ENCODE data around the gene SDHB.

DNA sequence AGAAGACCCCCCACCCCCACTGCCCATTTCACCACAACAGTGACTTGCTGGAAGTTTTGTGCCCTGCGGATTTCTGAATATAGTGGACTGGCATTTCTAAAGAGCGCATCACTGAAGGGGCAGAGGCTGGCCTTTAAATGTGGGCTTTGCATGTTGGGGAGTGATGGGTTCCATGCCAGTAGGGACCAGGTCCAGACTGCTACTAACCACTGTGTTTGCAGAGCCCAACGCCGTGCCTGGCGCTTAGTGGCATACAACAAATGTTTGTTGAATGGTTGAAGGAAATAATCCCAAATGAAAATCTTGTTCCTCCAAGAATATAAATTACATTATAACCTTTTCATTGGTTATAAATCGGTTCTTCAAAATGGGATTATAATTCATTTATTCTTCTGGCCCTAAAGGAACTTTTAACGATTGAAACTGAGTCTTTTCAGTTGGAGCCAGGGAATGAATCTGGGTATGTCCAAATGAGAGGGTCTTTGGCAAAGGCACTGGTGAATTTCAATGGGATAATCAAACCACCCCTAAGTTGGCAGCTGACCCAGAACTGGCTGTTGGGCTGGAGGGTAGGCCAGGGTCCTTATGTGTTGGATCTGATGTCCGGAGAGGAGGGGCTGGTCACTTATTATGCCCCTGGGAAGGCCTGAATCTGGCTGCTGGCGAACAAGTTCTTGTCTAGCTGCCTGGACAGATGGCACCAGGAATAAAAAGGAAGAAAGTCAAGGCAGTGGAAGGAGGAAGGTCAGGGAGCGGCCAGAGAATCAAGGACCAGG, 13.8 kb upstream of the SDHB start:
- TF ChIP-seq, protein P1, sequence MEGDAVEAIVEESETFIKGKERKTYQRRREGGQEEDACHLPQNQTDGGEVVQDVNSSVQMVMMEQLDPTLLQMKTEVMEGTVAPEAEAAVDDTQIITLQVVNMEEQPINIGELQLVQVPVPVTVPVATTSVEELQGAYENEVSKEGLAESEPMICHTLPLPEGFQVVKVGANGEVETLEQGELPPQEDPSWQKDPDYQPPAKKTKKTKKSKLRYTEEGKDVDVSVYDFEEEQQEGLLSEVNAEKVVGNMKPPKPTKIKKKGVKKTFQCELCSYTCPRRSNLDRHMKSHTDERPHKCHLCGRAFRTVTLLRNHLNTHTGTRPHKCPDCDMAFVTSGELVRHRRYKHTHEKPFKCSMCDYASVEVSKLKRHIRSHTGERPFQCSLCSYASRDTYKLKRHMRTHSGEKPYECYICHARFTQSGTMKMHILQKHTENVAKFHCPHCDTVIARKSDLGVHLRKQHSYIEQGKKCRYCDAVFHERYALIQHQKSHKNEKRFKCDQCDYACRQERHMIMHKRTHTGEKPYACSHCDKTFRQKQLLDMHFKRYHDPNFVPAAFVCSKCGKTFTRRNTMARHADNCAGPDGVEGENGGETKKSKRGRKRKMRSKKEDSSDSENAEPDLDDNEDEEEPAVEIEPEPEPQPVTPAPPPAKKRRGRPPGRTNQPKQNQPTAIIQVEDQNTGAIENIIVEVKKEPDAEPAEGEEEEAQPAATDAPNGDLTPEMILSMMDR (IDR thresholded peaks at IDR 0.05), result no peak
- no peak for TF ChIP-seq POLR2A (IDR thresholded peaks at IDR 0.05)
- TF ChIP-seq EP300 (IDR thresholded peaks at IDR 0.05), result no peak
- TF ChIP-seq POLR2AphosphoS5 (IDR thresholded peaks at IDR 0.05), result no peak

Measured in upper lobe of left lung (tissue), 4 donors.